Calu3 (cell line): Measurements from ENCODE around the gene ALPK1. TPM values are rescaled to one million over a fixed set of nuclear protein-coding genes. Genes with fewer than 3 reads are reported as not detected.

ENCODE experiments used
- BruUV-seq: library from RNA; stranded (reverse); fragments of 400-500 nt; replicated peaks from 2 replicates; lab custom pipeline; 2021; lab: Mats Ljungman, UMichigan
- CTCF ChIA-PET: fragments of 300-600 bp; sonication (Branson Sonifier 250); formaldehyde crosslinking; loops from one replicate; lab custom pipeline; 2022; ENCODE audit warnings: antibody characterized with exemption; lab: Charles Lee
- DNase-seq: peaks from one replicate; pipeline ENCODE4 v3.0.0; 2022
- H3K27ac Mint-ChIP-seq: one replicate; pipeline ENCODE4 v1.8.0; 2022; ENCODE audit warnings: mixed read lengths; ENCODE audit not compliant: unreplicated experiment
- H3K27me3 Mint-ChIP-seq: one replicate; pipeline ENCODE4 v1.8.0; 2022; ENCODE audit warnings: mixed read lengths; ENCODE audit not compliant: unreplicated experiment
- H3K36me3 Mint-ChIP-seq: one replicate; pipeline ENCODE4 v1.8.0; 2022; ENCODE audit warnings: mild to moderate bottlenecking, moderate library complexity, mixed read lengths; ENCODE audit not compliant: insufficient read depth, unreplicated experiment
- H3K4me1 Mint-ChIP-seq: one replicate; pipeline ENCODE4 v1.8.0; 2022; ENCODE audit warnings: mild to moderate bottlenecking, low read depth, mixed read lengths; ENCODE audit not compliant: unreplicated experiment
- H3K4me3 Mint-ChIP-seq: one replicate; pipeline ENCODE4 v1.8.0; 2022; ENCODE audit warnings: mild to moderate bottlenecking, low read depth, moderate library complexity, mixed read lengths; ENCODE audit not compliant: unreplicated experiment
- H3K9me3 Mint-ChIP-seq: one replicate; pipeline ENCODE4 v1.8.0; 2022; ENCODE audit warnings: low read depth, mixed read lengths; ENCODE audit not compliant: unreplicated experiment
- CTCF ChIP-seq: fragments of 200-600 bp; IDR thresholded peaks from one replicate; pipeline ENCODE4 v1.8.0; 2022; ENCODE audit warnings: antibody characterized with exemption; ENCODE audit not compliant: unreplicated experiment
- intact Hi-C: fragments of 100-400 bp; cut with micrococcal nuclease; formaldehyde crosslinking; loops from one replicate; pipeline ENCODE4 v1.10.0; 2022; ENCODE audit not compliant: unreplicated experiment
- total RNA-seq: library from RNA; stranded (reverse); gene quantifications from 2 replicates; pipeline ENCODE4 v1.2.3, GENCODE V29; 2022

ALPK1 gene
- total RNA-seq, 1 experiment from 2014 or later: 17.1 TPM

GRCh38 chr4:112402098-112402497 is 104.9 kb downstream of the ALPK1 start:
- no peak for TF ChIP-seq CTCF
- intact Hi-C loops: no loop called here
- H3K27me3 Mint-ChIP-seq: no peaks in the 10 kb centered on the region
- H3K4me1 Mint-ChIP-seq: no peaks in the 10 kb centered on the region
- no peak for DNase-seq
- no peaks in the 10 kb centered on the region for H3K36me3 Mint-ChIP-seq
- H3K27ac Mint-ChIP-seq: no peak overlapping the region
- CTCF ChIA-PET: no interaction called here
- H3K4me3 Mint-ChIP-seq: no peak overlapping the region
- peaks cover 3% of the 10 kb centered on the region for H3K9me3 Mint-ChIP-seq
- BruUV-seq: no TSS peak

GRCh38 chr4:112403101-112403945 is 106.2 kb downstream of the ALPK1 start:
- BruUV-seq: no TSS peak
- intact Hi-C loops: no loop called here
- Mint-ChIP-seq H3K4me3 (no peak overlapping the region), H3K27ac (no peak overlapping the region), H3K36me3 (no peaks in the 10 kb centered on the region), H3K9me3 (peaks cover 3% of the 10 kb centered on the region), H3K4me1 (no peaks in the 10 kb centered on the region), H3K27me3 (no peaks in the 10 kb centered on the region)
- CTCF ChIA-PET: no interaction called here
- no peak for DNase-seq
- no peak for TF ChIP-seq CTCF

- CTCF ChIA-PET: no interaction called here
- intact Hi-C loops: no loop called here
- no peak for DNase-seq
- no peak for TF ChIP-seq CTCF
- Mint-ChIP-seq H3K4me1 (no peaks in the 10 kb centered on the region), H3K27ac (no peak overlapping the region), H3K4me3 (no peak overlapping the region), H3K36me3 (no peaks in the 10 kb centered on the region), H3K27me3 (no peaks in the 10 kb centered on the region), H3K9me3 (no peaks in the 10 kb centered on the region)
- no TSS peak for BruUV-seq
Measured at GRCh38 chr4:112410364-112410763, 113.2 kb downstream of the ALPK1 start.

- no peak overlapping the region for H3K4me3 Mint-ChIP-seq
- CTCF ChIA-PET: no interaction called here
- H3K27ac Mint-ChIP-seq: no peak overlapping the region
- no TSS peak for BruUV-seq
- TF ChIP-seq CTCF: no peak
- H3K9me3 Mint-ChIP-seq: no peaks in the 10 kb centered on the region
- intact Hi-C loops: no loop called here
- H3K36me3 Mint-ChIP-seq: no peaks in the 10 kb centered on the region
- no peaks in the 10 kb centered on the region for H3K27me3 Mint-ChIP-seq
- H3K4me1 Mint-ChIP-seq: no peaks in the 10 kb centered on the region
- no peak for DNase-seq
Measured at GRCh38 chr4:112410804-112411203, 113.6 kb downstream of the ALPK1 start.
